Activated naive CD4-positive, alpha-beta T cell treated with Interleukin-2 at 50 U/mL for 16 hours (primary cell): ENCODE results near the gene EDEM2.
"Not testable (repeated sequence)": the region's sequence is repeated elsewhere in the genome, so short reads cannot be mapped to it uniquely, and the experiment has no call there.

Experiments
- DNase-seq: peaks from one replicate; pipeline ENCODE4 v3.0.0-alpha.2; 2020

The EDEM2 gene, protein sequence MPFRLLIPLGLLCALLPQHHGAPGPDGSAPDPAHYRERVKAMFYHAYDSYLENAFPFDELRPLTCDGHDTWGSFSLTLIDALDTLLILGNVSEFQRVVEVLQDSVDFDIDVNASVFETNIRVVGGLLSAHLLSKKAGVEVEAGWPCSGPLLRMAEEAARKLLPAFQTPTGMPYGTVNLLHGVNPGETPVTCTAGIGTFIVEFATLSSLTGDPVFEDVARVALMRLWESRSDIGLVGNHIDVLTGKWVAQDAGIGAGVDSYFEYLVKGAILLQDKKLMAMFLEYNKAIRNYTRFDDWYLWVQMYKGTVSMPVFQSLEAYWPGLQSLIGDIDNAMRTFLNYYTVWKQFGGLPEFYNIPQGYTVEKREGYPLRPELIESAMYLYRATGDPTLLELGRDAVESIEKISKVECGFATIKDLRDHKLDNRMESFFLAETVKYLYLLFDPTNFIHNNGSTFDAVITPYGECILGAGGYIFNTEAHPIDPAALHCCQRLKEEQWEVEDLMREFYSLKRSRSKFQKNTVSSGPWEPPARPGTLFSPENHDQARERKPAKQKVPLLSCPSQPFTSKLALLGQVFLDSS

GRCh38 chr20:35146920-35147574, at the start of gene EDEM2:
Gene EDEM2 (minus strand): TSS chr20:35147336. CDS start chr20:35147258, 78 bp downstream.
- peak; percentile 94 for DNase-seq

DNA sequence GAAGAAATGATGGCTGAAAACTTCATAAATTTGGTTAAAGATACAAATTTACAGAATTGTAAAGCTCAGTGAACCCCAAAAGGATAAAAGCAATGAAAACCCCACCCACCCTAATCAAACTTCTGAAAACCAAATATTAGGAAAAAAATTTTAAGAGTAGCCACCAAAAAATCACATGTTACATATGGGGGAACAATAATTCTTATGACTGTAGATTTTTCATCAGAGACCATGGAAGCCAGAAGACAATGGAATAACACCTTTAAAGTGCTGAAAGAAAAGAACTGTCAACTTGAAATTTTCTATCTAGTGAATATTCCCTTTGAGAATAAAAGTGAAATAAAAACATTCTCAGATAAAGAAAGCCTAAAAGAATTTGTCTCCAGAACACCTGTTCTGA, 49.2 kb upstream of the EDEM2 start:
- DNase-seq = no peak

GRCh38 chr20:35193031-35193791, 46.1 kb upstream of the EDEM2 start:
- DNase-seq = not testable (repeated sequence)

DNA sequence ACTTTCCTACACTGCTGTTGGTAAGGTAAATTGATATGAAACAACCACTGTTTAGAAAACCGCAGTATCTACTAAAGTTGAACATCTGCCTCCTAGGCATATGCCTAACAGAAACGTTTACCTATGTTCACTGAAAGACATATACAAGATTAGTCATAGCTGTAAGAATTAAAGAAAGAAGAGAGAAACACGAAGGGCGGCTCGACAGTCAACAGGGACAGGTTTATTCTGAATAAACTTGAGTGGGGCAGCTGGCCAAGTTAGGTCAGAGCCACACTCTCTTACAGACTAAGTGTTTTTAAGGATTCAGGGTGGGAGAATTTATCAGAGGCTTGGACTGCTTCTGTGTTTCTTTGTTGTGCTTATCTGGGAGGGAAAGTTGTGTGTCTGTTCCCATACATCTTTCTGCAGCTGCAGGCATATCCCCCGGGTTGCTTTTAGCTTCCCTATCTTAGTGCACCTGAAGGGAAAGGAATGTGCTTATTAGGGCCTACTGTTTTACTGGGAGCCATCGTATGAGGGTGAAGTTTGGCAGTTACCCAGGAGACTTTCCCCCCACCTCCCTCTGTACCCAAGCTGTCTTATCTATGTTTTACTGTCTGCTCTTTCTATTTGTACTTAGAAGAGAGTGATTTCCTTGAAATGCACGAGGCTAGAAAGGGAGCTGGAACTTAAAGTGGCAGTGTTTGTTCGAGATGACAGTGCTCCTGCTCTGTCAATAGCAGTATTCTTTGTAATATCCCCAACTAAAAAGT, 45.2 kb upstream of the EDEM2 start:
- no peak for DNase-seq

- no peak for DNase-seq
Measured at GRCh38 chr20:35191419-35192117, 44.4 kb upstream of the EDEM2 start.

DNA sequence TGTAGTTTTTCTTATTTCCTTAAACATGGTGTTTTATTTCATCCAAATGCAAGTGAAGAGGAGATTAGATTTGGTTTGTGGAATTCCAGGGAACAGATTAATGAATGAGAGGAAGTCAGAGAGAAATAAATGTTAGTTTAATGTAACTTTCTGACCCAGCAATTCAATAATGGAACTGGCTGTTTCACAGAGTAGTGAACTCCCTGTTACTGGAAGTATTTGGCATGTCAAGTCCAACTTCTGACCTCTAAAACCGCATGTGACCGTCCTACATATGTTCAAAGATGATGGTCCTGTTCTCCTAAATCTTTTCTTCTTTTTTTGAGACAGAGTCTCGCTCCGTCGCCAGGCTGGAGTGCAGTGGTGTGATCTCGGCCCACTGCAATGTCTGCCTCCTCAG, 43.4 kb upstream of the EDEM2 start:
- no peak for DNase-seq

GRCh38 chr20:35189223-35189622, 42.1 kb upstream of the EDEM2 start:
- DNase-seq = not testable (repeated sequence)

DNA sequence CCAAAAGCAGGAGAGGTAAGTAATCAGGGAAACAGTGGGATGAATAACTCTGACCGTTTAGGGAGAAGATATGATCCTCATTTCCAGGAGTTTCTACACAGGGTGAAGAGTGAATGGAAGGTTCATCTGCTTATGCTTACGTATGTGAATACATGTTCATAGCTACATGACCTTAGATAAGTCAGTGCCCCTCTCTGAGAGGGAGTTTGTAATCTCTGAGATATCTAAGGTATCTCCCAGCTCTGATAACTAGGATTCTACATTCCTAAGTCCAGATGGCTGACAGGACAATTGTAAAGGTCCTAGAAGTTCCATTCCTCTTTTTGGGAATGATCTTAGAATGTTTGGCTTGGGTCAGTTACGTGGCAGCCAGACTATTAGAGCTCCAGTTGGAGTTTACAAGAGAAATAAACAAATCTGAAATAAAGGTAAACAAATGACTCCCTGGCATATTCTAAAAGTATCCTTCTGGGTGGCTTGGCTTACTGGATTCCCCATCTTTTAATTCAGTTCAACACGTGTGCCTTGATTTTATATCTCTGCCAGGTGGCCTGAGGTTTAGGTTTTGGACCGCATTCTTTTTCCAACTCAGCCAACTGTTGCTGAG, 40.6 kb upstream of the EDEM2 start:
- no peak for DNase-seq

- not testable (repeated sequence) for DNase-seq
Measured at GRCh38 chr20:35186691-35187289, 39.7 kb upstream of the EDEM2 start.

DNA sequence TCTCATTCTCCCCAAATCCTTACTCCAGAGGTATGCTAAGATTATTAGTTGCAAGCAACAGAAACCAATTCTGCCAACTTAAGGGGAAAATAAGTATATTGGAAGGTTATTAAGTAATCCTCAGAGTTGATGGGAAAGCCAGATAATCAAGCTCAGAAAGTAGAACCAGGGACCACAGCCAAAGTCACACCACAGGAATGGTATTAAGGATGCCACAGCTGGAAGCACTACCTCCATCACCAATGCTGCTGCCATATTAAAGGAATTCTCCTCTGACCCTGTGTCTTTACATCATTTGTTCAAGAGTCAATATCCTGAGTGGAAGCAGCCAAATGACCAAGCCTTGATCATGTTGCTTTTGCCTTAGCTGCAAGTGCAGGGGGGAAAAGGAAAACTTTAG, 34.6 kb upstream of the EDEM2 start:
- no peak for DNase-seq

GRCh38 chr20:35180266-35180665, 33.1 kb upstream of the EDEM2 start:
- DNase-seq = no peak

DNA sequence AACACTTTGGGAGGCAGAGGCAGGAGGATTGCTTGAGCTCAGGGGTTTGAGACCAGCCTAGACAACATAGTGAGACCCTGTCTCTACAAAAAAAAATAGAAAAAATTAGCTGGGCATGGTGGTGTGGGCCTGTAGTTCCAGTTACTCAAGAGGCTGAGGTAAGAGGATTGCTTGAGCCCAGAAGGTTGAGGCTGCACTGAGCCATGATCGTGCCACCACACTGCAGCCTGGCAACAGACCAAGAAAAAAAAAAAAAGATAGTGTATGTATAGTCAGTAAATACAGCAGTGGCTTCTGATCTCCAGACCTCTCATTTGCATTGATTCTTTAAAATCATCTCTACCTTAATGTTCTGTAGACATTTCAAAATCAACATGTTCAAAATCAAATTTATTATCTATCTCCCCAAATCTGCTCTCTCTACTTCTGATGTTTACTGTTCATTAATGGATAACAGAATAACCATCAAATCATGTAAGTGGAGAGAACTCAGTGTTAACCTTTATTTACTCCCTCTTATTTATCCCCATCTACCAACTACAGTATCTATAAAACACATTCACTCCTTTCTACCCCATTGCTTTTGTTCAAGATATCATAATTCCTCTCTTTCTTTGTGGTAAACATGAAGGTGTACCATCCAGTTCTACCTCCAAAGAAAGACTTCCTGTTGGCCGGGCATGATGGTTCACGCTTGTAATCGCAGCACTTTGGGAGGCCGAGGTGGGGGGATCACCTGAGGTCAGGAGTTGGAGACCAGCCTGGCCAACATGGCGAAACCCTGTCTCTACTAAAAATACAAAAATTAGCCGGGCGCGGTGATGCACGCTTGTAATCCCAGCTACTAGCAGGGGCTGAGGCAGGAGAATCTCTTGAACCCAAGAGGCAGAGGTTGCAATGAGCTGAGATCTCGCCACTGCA, 32.4 kb upstream of the EDEM2 start:
- DNase-seq = no peak

DNA sequence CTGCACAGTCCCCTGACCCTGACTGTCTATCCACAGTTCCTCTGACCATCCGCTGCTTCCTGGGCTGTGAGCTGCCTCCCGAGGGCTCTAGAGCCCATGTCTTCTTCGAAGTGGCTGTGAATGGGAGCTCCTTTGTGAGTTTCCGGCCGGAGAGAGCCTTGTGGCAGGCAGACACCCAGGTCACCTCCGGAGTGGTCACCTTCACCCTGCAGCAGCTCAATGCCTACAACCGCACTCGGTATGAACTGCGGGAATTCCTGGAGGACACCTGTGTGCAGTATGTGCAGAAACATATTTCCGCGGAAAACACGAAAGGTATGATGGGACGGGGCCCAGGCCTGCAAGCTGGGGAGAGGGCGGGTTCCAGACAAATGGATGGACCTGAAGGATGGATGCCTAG, 29.0 kb upstream of the EDEM2 start:
- no peak for DNase-seq

GRCh38 chr20:35174458-35175216, 27.5 kb upstream of the EDEM2 start:
- no peak for DNase-seq

DNA sequence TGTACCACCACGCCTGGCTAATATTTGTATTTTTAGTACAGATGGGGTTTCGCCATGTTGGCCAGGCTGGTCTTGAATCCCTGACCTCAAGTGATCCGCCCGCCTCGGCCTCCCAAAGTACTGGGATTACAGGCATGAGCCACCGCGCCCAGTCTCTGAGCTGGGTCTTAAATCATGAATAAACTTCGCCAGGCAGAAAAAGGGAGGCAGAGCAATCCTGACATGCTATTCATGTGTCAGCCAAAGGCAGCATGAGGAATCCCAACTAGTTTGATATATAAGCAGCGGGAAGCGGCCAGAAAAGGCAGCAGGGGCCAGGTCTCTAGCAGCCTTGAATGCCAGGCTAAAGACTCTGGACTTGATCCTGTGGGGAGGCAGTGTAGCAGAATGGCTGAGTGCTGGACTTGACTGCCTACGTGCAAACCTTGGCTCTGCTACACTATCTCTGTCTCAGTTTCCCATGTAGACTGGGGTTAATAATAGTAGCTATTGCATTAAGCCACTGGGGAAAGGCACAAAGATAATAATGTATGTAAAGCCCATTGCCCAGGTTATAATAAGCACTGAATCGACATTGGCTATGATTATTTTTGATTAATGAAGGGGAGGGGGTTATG, 26.5 kb upstream of the EDEM2 start:
- DNase-seq = no peak

DNA sequence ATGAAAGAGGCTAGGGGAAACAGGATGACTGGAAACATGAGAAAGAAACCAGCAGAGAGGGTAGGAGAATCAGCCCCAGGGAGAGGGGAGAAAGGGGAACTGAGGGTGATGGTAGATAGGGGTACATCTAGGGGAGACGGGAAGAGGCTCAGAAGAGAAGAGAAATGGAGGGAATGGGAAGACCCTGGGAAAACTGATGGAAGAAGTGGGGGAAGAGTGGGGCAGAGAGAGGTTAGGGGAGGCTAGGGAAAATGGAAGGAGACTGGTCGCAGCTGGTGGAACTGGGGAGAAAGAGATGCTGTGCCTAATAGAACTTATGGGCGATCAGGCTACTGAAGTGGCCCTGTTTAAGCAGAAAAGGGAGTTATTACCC, 25.3 kb upstream of the EDEM2 start:
- DNase-seq = no peak

- DNase-seq = no peak
Measured at GRCh38 chr20:35171753-35172433, 24.8 kb upstream of the EDEM2 start, which contains the start of gene PROCR. Gene PROCR (plus strand): TSS chr20:35172072. CDS start chr20:35172155, 83 bp downstream.

DNA sequence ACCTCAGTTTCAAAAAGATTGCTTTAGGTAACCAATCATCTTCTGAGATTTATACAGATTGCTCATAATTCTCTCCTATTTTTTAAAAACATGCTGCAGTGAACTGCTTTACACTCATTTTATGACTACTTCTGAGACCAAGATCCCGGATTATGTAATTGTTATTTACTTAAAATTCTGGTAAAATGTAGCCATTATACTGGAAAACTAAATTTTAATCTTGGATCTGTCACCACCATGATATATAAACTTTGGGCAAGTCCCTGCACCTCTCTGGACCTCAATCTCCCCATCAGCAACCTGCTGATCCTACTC, 24.3 kb upstream of the EDEM2 start:
- no peak for DNase-seq
